ENCODE data around the gene XCL2. TPM values are rescaled to one million over a fixed set of nuclear protein-coding genes. Genes with fewer than 3 reads are reported as not detected.

XCL2 gene
- total RNA-seq, 1 experiment from 2014 or later, result not detected

GRCh38 chr1:168520052-168520751 lies 23.6 kb downstream of the XCL2 start (continued):
- no peak for TF ChIP-seq EZH2 (IDR thresholded peaks at IDR 0.05)
- no peak for TF ChIP-seq CBX3 (IDR thresholded peaks at IDR 0.05; ENCODE audit: low read depth)
- TF ChIP-seq ZFX (IDR thresholded peaks at IDR 0.05), result no peak
- TF ChIP-seq YY1 (IDR thresholded peaks at IDR 0.05; ENCODE audit: extremely low read depth, insufficient replicate concordance, low read depth, low read length), result no peak
- TF ChIP-seq ELF1 (IDR thresholded peaks at IDR 0.05; ENCODE audit: borderline replicate concordance, low read depth), result no peak
- no peak for TF ChIP-seq SIN3A (IDR thresholded peaks at IDR 0.05; ENCODE audit: low read depth)
- no peak for TF ChIP-seq ATF3 (IDR thresholded peaks at IDR 0.05)
- no peak for TF ChIP-seq FOSL1 (IDR thresholded peaks at IDR 0.05; ENCODE audit: low read depth)
- TF ChIP-seq RAD21 (IDR thresholded peaks at IDR 0.05; ENCODE audit: low read depth), result no peak

DNA sequence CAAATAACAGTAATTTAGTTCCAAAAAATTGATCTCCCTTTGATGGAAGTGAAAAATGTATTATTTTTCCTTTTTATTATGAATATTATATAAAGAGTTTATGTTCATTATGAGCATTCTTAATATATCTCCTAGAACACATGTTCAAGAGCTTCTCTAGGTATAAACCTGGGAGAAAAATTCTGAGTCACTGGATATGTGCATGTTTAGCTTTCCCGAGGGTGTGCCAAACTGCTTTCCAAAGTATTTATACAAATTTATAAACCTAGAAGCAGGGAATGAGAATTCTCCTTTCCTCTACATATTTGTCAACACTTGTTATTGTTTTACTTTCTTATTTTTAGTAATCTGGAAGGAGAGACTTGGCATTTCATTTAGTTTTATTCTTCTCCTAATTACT lies 25.0 kb downstream of the XCL2 start:
- H4K20me1 ChIP-seq (ENCODE audit: insufficient read depth), result no peaks in the 10 kb centered on the region
- H3K9me2 ChIP-seq (ENCODE audit: insufficient read depth), result no peaks in the 10 kb centered on the region
- no peaks in the 10 kb centered on the region for H3K36me3 ChIP-seq (ENCODE audit: control insufficient read depth in 1 of 2, insufficient read depth in 2 of 2, low read length in 2 of 2)
- H3K27ac ChIP-seq (ENCODE audit: low read depth, low read length), result no peak overlapping the region
- H3K4me2 ChIP-seq (ENCODE audit: low read length), result no peak overlapping the region
- ChIA-PET RAD21 (ENCODE audit: low non-redundant PET in 1 of 2, low total read pairs in 2 of 2, uncharacterized antibody in 2 of 2, unreplicated experiment in 2 of 2) (no interaction called here), POLR2A (no interaction called here), CTCF (no interaction called here)
- intact Hi-C loops (cut with micrococcal nuclease), result no loop called here
- H3K4me3 ChIP-seq (replicated peaks in 1 of 2; ENCODE audit: low read depth in 1 of 2, low read length in 2 of 2), result no peak overlapping the region
- no peaks in the 10 kb centered on the region for H3K4me1 ChIP-seq (ENCODE audit: control insufficient read depth in 1 of 2, insufficient read depth in 2 of 2, low read length in 2 of 2)
- H3K9ac ChIP-seq (ENCODE audit: low read length), result no peak overlapping the region
- H3K27me3 ChIP-seq (ENCODE audit: insufficient read depth, low read length), result no peaks in the 10 kb centered on the region
- no peaks in the 10 kb centered on the region for H3K79me2 ChIP-seq (ENCODE audit: insufficient read depth, low read length)
- H3K9me3 ChIP-seq (ENCODE audit: control insufficient read depth in 1 of 2, insufficient read depth in 1 of 2, low read depth in 1 of 2, low read length in 2 of 2), result 0 out of 4 replicates have a peak, but pooled peaks cover 0 to 4% of the 10 kb centered on the region in 2 experiments
- ATAC-seq (no peak), DNase-seq (ENCODE audit: low read depth, low spot score) (no peak)
- no peak overlapping the region for H2AFZ ChIP-seq (ENCODE audit: low read depth, low read length, poor library complexity, severe bottlenecking)
- no TSS peak for BruUV-seq (replicated peaks)
- TF ChIP-seq ZBTB33 (IDR thresholded peaks at IDR 0.05; ENCODE audit: extremely low read depth, insufficient replicate concordance, low read length) (no peak), YY1 (IDR thresholded peaks at IDR 0.05; ENCODE audit: extremely low read depth, insufficient replicate concordance, low read depth, low read length) (no peak), ATF3 (IDR thresholded peaks at IDR 0.05) (no peak), EZH2 (IDR thresholded peaks at IDR 0.05) (no peak), CEBPB (IDR thresholded peaks at IDR 0.05; ENCODE audit: low read depth) (no peak), JUND (IDR thresholded peaks at IDR 0.05) (no peak), POLR2AphosphoS5 (IDR thresholded peaks at IDR 0.05; ENCODE audit: low read depth, low read length) (no peak), EGR1 (IDR thresholded peaks at IDR 0.05; ENCODE audit: low read depth) (no peak), SRF (IDR thresholded peaks at IDR 0.05; ENCODE audit: low read depth) (no peak), SIN3A (IDR thresholded peaks at IDR 0.05; ENCODE audit: low read depth) (no peak), POLR2A (IDR thresholded peaks at IDR 0.05; ENCODE audit: borderline replicate concordance, extremely low read depth, insufficient read depth, insufficient read length) (no peak), RAD21 (IDR thresholded peaks at IDR 0.05; ENCODE audit: low read depth) (no peak), ZNF274 (IDR thresholded peaks at IDR 0.05; ENCODE audit: low read depth, low read length) (no peak), SP1 (IDR thresholded peaks at IDR 0.05; ENCODE audit: low read depth) (no peak), EZH2phosphoT487 (IDR thresholded peaks at IDR 0.05; ENCODE audit: borderline replicate concordance) (no peak), CBX3 (IDR thresholded peaks at IDR 0.05; ENCODE audit: low read depth) (no peak), TCF7L2 (IDR thresholded peaks at IDR 0.05; ENCODE audit: borderline replicate concordance, extremely low read depth, insufficient read depth, insufficient read length) (no peak)
- TF ChIP-seq, protein P1, sequence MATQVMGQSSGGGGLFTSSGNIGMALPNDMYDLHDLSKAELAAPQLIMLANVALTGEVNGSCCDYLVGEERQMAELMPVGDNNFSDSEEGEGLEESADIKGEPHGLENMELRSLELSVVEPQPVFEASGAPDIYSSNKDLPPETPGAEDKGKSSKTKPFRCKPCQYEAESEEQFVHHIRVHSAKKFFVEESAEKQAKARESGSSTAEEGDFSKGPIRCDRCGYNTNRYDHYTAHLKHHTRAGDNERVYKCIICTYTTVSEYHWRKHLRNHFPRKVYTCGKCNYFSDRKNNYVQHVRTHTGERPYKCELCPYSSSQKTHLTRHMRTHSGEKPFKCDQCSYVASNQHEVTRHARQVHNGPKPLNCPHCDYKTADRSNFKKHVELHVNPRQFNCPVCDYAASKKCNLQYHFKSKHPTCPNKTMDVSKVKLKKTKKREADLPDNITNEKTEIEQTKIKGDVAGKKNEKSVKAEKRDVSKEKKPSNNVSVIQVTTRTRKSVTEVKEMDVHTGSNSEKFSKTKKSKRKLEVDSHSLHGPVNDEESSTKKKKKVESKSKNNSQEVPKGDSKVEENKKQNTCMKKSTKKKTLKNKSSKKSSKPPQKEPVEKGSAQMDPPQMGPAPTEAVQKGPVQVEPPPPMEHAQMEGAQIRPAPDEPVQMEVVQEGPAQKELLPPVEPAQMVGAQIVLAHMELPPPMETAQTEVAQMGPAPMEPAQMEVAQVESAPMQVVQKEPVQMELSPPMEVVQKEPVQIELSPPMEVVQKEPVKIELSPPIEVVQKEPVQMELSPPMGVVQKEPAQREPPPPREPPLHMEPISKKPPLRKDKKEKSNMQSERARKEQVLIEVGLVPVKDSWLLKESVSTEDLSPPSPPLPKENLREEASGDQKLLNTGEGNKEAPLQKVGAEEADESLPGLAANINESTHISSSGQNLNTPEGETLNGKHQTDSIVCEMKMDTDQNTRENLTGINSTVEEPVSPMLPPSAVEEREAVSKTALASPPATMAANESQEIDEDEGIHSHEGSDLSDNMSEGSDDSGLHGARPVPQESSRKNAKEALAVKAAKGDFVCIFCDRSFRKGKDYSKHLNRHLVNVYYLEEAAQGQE (IDR thresholded peaks at IDR 0.05; ENCODE audit: low read depth), result no peak

Measured in HCT116 (cell line).